Islet of Langerhans (tissue), 1 donor: Measurements from ENCODE around the gene NEK2.
"Not testable (repeated sequence)": the region's sequence is repeated elsewhere in the genome, so short reads cannot be mapped to it uniquely, and the experiment has no call there.

ENCODE experiments used
- FAIRE-seq: peaks from one replicate; lab custom pipeline; 2011; peaks lifted over from hg19 to GRCh38; lab: Jason Lieb, UNC

The NEK2 gene

DNA sequence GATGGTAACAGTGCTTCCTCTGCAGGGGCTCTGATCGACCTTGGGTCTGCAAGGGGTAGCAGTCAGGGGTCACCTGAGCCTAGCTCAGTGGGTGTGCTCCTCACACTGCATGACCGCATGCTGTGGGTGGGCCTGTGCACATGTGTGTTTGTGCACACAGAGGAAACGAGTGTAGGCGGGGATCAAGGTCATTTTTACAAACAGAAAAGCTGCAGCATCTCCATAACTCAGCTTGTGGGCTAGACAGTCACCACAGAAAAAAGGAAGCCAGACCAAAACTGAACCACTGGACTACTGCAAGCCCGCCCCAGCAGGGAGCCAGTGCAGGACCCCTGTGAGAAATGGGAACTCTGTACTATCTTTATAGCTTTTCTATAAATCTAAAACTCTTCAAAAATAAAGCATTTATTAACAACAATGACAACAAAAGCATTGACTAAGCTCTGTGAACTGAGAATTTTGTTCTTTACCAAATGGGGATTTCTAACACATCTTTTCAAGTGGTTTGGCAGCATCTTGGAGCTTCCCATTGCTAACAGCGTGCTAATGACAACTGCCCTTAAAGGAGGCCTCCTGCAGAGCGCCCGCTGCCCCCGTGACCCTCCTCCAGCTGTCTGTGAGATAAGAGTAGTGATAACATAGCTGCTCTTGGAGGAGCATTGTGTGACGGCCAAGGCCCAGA lies 19.9 kb upstream of the NEK2 start:
- FAIRE-seq = no peak

DNA sequence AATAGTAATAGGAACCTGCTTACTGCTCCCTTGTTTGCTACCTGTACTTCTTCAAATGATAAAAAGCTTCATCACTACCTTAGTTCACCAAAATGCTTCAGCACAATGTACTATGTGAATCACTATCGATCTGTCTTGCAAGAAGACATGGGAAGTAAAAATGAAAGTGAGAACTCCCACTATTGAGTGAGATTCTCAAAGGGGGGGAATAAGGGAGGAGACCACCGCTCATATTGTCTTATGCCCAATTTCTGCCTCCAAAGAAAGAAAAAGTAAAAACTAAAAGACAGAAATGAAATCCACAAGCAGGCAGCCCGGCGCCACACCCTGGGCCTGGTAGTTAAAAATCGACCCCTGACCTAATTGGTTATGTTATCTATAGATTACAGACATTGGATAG lies 18.5 kb upstream of the NEK2 start:
- FAIRE-seq = not testable (repeated sequence)

DNA sequence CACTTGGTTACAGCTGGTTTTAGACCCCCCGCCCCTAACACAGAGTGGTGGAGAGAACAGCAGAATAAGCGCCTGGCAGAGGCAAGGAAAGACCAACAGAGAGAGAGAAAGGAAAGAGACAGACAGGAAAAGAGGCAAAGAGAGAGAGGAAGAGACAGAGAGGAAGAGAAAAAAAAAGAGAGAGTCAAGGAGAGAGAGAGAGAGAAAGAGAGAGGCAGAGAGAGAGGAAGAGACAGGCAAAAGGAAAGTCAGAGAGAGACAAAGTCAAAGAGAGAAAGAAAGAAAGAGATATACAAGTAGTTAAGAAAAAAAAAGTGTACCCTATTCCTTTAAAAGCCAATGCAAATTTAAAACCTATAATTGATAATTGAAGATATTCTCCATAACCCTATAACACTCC lies 13.0 kb upstream of the NEK2 start:
- no peak for FAIRE-seq

DNA sequence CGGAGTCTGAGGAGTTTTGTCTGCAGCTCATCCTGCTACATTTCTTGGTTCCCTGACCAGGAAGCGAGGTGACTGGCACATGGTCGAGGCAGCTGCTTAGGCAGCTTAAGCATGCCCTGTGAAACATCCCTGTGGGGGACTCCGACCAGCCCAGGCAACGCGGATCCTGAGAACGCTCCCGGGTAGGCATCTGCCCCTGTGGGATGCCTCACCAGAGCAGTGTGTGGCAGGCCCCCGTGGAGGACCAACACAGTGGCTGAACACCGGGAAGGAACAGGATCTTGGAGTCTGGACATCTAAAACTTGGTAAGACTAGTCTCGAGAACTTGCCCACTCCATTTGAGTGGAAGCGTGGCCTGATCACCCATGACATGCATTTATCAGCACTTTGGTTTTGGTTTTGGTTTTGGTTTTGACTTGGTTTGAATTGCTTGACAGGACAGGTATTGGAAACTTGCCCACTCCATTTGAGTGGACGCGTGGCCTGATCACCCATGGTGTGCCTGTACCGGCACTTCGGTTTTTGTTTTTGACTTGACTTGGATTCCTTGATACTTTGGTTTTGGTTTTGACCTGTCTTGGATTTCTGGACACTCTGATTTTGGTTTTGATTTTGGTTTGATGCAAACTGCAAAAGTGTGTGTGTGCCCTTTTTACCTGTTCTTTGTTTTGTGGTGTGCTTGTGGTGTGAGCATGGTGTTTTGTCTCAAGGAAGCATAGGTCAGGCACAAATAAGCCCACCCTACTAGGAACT lies 12.2 kb upstream of the NEK2 start:
- no peak for FAIRE-seq

DNA sequence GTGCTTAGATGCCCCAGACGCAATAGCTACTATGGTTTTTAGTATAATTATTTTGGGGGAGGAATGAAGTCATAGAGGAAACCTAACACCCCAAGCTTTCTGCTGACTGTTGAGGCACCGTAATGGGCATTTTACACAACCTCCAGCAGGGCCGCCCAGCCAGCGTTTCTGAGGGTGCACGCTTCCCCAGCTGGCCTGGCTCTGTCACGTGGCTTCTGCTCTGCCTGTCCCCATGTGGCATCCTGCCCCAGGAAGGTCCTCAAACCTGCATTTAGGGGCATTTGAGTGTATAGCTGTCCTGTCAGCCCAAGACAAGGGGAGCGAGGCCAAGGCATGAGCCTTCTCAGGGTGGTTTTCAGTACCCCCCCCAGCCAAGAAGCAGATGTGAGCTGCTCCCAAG lies 10.4 kb upstream of the NEK2 start:
- no peak for FAIRE-seq

- no peak for FAIRE-seq
Measured at GRCh38 chr1:211684791-211685190, 9.4 kb upstream of the NEK2 start.

DNA sequence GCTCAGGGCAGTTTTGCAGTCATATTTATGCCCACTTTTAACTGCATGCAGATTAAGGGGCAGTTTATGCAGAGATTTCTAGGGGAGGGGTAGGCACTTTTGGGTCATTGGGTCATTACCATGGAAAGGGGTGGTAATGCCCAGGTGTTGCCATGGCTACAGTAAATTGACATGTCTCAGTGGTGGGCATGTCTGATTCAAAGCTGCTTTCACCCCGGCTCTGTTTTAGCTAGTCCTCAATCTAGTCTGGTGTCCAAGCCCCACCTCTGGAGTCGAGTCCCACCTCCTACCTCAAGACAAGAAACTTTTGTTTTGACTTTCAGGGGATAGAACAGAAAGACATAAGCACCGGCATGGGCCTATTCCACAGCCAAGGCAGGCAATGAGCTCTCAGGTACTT lies 8.9 kb upstream of the NEK2 start:
- no peak for FAIRE-seq

GRCh38 chr1:211683396-211684297 lies 8.2 kb upstream of the NEK2 start:
- no peak for FAIRE-seq

- not testable (repeated sequence) for FAIRE-seq
Measured at GRCh38 chr1:211682186-211682585, 6.8 kb upstream of the NEK2 start.

DNA sequence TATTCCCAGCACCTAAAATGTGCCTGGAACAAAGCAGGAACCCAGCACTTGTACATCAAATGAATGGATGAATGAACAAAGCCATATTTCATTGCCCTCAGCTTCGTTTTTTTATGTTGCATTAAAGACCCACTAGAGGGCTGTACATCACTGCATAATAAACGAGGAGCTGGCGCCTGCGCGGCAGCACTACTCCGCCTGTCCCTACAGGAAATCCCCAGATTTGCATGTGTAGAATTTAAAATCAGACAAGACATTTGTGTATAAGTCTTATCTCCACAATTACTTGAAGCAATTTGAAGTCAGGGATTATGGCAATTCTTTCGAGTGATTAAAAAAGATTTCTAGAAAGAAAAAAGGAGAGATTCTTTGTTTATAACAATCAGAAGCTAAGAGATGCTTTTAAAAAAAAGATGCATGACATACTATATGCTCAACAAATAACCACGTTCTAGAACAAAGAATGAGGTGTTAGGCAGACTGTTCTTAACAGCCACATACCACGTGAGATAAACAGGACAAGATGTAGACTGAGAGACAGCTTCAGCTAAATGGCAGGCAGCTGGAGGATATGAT lies 5.4 kb upstream of the NEK2 start:
- peak; percentile 33 for FAIRE-seq

GRCh38 chr1:211677659-211678058 lies 2.2 kb upstream of the NEK2 start:
- FAIRE-seq = no peak

DNA sequence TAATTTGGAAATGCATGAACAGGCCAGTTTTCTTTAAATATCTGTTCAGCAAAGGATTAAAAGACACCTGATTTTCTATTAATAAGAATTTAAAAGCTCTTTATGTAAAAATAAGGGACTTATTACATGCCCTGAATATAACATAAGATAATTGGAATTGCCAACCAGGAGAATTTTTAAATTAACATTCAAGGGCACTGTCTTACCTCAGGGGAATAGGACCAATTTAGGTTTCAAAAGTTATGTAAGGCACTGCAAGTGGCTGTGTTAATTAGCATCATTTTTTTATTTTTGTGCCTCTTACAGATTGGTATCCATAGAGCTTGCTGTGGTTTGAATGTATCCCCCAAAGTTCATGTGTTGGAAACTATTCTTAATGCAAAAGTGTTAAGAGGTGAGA lies 1.3 kb upstream of the NEK2 start:
- no peak for FAIRE-seq

- no peak for FAIRE-seq
Measured at GRCh38 chr1:211676106-211676583, 724 bp upstream of the NEK2 start.

DNA sequence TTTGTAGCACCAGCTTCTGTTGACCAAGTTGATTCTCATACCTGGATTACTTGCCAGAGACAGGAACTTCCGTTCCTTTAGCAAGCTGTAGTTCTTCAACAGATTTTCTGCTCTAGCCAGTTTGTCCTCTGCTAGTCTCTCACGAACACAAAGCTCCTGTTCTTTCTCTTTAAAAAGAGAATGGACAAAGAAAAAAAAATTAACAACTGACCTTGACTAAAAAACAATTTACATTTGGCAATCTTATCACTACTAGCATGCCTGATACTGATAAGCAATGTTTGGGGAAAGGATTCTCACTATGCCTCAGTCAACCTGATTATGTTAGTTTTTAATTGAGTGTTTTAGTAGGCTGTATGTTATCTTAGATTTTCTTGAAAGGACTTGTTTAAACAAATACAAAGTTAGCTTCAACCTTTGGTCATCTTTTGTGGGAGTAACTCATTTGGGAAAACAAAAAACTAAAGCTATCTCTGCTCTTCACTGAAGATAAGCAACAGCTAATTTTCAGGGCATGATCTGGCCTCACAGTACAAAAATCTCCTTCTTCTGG lies 8.3 kb downstream of the NEK2 start:
- FAIRE-seq = no peak

DNA sequence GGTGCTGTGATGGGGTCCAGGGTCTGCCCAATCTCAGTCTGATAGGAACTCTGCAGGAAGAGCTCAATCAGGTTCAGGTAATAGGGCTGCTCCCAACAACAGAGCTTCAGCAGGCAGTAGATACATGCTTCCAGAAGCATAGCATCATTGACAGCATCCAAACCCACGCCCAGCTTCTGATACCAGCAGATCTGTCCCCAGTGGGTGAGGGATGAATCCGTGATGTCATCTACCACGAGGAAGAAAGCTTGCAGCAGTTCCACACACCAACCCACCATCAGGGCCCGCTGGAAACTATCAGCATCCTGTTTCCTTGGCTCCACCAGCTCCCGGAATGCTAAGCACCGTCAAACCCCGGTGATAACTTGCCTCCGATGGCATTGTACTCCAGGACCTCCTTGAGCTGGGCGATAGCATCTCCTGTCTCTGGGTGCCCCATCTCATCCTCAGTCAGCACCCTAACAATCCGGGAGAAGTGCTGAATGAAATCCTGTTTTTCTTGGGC lies 14.7 kb downstream of the NEK2 start:
- FAIRE-seq = no peak

GRCh38 chr1:211656728-211657127 lies 18.7 kb downstream of the NEK2 start:
- FAIRE-seq = no peak

GRCh38 chr1:211654838-211655787 lies 20.3 kb downstream of the NEK2 start:
- no peak for FAIRE-seq

GRCh38 chr1:211653959-211654496 lies 21.4 kb downstream of the NEK2 start:
- FAIRE-seq = no peak

- FAIRE-seq = no peak
Measured at GRCh38 chr1:211653293-211653692, 22.1 kb downstream of the NEK2 start.

GRCh38 chr1:211652371-211652770 lies 23.1 kb downstream of the NEK2 start:
- FAIRE-seq = no peak
